GM18909 (cell line): ENCODE measurements around the gene MAN1B1.

ENCODE experiments used
- ATAC-seq: cut with Tn5 transposase; IDR thresholded peaks from one replicate; pipeline ENCODE4 v1.9.1; 2021; ENCODE audit warnings: mild to moderate bottlenecking; ENCODE audit not compliant: unreplicated experiment, poor library complexity

MAN1B1 gene

GRCh38 chr9:137158625-137159024, 71.8 kb downstream of the MAN1B1 start:
- ATAC-seq: no peak
